22Rv1 (cell line): ENCODE measurements around the gene ADAMTS2.

Experiments used
- H3K27ac ChIP-seq: fragments of 450-650 bp; 2 replicates; pipeline ENCODE4 v1.5.1; 2017
- ZFX ChIP-seq: fragments of 450-650 bp; IDR thresholded peaks from 2 replicates; pipeline ENCODE4 v1.6.1; 2017; ENCODE audit warnings: antibody characterized with exemption, borderline replicate concordance
- TF ChIP-seq, protein P1 (sequence below): fragments of 450-650 bp; IDR thresholded peaks from 2 replicates; pipeline ENCODE4 v1.5.1; 2017; ENCODE audit warnings: mild to moderate bottlenecking

The ADAMTS2 gene

DNA sequence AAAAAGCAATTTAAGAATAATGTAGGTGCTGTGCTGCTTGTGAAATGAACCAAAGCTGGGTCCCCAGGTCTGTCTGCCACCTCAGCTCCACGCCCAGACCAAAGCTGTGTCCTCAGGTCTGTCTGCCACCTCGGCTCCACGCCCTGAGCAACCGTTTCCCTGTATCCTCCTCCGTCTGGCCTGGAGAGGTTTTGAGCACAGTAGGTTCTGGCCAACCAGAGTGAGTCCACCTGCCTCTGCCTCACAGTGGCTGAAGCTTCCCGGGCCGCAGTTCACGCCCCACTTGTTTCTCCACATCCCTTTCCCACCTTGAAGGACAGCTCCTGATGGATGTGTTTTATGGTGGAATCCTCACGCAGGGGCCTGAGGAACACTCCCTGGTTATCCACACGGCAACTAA lies 120.5 kb downstream of the ADAMTS2 start:
- no peak overlapping the region for H3K27ac ChIP-seq
- TF ChIP-seq, protein P1, sequence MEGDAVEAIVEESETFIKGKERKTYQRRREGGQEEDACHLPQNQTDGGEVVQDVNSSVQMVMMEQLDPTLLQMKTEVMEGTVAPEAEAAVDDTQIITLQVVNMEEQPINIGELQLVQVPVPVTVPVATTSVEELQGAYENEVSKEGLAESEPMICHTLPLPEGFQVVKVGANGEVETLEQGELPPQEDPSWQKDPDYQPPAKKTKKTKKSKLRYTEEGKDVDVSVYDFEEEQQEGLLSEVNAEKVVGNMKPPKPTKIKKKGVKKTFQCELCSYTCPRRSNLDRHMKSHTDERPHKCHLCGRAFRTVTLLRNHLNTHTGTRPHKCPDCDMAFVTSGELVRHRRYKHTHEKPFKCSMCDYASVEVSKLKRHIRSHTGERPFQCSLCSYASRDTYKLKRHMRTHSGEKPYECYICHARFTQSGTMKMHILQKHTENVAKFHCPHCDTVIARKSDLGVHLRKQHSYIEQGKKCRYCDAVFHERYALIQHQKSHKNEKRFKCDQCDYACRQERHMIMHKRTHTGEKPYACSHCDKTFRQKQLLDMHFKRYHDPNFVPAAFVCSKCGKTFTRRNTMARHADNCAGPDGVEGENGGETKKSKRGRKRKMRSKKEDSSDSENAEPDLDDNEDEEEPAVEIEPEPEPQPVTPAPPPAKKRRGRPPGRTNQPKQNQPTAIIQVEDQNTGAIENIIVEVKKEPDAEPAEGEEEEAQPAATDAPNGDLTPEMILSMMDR, result no peak
- TF ChIP-seq ZFX, result no peak

DNA sequence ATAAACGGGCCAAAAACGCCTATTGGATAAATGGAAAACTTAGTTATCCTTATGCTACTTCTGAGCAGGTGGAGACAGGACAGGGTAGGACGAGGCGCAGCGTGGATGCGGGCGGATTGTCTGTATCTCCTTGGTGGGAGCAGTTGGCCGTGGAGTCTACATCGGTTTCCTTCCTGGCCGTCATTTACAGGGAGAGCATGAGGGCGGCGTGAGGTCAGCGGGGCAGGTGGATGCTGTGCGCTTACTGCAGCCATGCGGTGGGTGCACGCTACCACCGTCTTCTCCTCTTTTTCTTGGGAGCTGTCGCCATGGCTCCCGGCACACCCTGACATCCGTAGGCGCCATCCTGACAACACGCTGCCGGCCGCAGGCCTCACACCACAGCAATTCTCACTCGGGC lies 121.3 kb downstream of the ADAMTS2 start:
- TF ChIP-seq, protein P1, result no peak
- TF ChIP-seq ZFX, result no peak

DNA sequence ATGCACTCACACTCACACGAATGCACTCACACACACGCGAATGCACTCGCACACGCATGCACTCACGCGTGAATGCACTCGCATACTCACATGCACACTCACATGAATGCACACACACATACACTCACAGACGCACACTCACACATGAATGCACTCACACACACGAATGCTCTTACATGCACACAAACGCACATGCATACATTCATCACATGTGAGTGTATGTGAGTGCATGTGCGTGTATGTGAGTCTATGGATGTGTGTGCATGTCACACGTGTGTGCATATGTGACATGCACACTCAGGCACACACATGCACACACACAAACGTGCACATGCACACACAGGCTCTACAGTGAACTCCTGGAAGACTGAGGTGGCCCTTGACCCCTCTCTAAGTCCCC lies 121.7 kb downstream of the ADAMTS2 start:
- no peak for TF ChIP-seq ZFX
- TF ChIP-seq, protein P1, result no peak
- H3K27ac ChIP-seq, result no peak overlapping the region

More for the DNA sequence above, 121.3 kb downstream of the ADAMTS2 start:
- H3K27ac ChIP-seq, result no peak overlapping the region

DNA sequence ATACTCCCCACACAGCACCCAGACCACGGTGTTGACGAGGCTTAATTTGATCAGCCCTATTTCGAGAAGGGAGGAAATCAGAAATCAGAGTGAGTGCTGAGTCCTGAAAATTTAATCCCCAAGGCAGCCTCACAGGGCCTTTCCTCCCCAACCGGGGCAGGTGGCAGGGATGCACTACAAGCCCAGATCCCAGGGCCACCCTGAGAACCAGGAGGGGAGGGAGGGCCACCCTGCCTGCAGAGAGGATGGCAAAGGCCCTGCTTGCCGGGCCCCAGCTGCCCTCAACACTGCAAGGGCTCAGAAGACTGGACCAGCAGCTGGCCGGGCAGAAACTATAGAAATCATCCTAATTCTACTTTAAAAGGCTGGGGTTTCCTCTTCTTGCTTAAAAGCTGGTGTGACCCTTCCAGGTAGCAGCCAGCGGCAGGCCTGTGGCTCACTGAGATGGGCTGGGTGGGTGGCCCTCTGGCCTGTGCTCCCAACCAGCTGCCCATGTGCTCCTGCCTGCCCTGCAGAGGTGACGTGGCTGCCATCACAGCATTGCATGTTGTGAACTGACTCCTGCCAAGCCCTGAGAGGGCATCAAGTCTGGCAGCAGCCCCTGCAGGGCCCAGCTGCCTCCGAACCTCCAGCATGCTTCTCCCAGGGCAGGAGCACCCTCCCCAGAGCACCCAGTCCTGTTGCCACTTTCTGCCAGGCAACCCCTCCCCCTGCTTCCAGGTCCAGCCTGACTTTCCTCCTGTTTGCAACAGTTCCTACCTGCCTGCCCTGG lies 122.8 kb downstream of the ADAMTS2 start:
- no peak overlapping the region for H3K27ac ChIP-seq
- TF ChIP-seq, protein P1, result no peak
- no peak for TF ChIP-seq ZFX

DNA sequence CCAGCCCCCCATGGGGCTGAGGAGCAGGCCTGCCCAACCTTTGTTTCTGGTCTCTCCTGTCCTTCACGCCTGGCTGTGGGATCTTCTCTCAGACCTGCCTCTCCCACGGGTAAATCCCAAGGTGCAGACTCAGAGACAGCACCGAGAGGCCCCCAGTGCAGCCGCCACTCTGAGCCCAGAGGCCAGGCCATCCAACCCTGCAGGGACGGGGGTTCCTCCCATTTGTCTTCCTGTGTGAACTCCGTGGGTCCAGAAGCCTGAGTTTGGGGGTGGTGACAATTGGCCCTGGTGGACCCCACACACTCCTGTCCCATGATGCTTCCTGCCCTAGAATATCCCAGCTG lies 123.4 kb downstream of the ADAMTS2 start:
- H3K27ac ChIP-seq, result no peak overlapping the region
- TF ChIP-seq, protein P1, result no peak
- TF ChIP-seq ZFX, result no peak

DNA sequence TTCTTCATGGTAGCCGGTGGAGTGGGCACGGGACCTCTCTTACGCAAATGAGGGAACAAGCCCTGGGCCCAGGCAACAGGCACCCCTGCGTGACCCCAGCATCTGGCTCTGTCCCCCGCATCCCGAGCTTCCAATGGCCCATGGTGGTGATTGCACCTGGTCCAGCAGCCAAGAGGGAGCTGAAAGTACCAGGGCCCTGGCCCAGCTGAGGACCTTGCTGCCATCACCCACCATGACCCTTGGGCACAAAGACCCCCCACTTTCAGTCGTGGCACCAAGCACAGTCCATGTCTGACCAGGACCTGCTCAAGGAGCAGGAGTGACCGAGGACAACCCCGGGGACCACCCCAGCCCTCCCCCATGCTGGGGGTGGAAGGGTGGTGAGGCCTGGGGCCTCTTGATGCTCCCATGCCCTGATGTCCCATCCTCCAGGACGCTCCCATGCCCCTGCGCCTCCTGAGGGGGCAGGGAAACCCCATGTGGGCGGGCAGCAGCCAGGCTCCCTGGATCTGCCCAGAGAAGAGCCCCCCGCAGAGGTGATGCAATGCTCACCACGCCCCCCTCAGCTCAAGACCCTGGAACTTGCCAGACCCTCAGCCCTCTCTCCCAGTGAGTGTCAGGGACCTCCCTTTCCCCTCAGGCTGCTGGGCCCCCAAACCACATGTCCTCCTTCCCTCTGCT lies 123.9 kb downstream of the ADAMTS2 start:
- no peak for TF ChIP-seq ZFX
- TF ChIP-seq, protein P1, result no peak
- H3K27ac ChIP-seq, result no peak overlapping the region

DNA sequence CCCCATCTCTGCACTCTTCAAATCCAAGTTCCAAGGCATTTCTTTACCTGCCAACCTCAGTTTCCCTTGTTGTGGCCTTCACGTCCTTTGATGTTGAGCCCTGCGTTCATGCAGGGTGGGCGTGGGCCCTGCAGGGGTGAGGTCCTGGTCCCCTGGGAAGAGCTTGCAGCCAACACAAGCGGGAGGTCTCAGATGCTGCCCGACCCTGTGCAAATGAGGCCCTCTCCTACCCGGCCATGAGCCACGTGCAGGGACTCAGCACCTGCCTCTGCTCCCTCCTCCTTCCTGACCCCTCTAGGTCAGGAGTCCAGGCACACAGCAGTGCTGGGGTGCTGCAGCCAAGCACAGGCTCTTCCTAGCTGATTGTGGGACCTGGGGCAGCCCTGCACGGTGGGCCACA lies 124.5 kb downstream of the ADAMTS2 start:
- TF ChIP-seq ZFX, result no peak
- TF ChIP-seq, protein P1, result no peak
- H3K27ac ChIP-seq, result no peak overlapping the region
